Suppressor macrophage treated with lipopolysaccharide for 1 hour (primary cell): ENCODE results near the gene PSMD13.

Experiments used
- DNase-seq, 3 donors: peaks; one replicate each; pipeline ENCODE4 v3.0.0-alpha.2; 2020 to 2022

The PSMD13 gene

DNA sequence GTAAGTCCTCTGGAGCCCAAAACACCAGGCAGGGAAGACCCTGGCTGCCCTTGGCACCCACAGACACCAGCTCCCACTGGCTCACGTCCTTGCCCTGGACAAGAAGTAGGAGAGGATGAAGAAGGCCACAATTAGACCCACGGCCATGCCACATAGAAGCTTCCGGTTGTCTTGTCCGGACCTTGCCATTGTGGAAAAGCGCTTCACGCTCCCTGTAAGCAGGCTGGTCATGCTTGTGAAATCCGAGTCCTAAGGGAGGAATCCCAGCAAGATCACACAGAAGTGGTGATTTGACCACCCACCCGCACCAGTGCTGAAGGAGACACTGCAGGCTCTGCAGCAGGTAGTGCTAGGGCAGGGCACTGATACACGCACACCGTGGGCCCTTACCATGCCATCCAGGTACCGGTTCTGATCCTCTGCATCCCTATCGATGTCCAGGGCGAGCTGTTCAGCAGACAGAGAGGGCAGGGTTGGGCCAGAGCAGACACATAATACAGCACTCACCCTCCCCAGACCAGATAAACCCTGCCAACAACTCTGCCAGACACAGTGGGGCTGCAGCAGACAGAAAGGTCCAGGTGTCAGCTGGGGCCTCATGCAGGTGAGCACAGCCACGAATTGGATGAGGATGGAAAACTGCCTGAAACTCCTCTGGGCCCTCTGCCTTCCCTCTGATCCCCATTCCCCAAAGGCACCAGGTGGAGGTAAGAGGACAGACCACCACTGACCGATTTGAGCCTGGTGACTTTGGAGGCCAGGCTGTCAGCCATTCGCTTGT is 31.4 kb upstream of the PSMD13 start:
- no peak for DNase-seq

DNA sequence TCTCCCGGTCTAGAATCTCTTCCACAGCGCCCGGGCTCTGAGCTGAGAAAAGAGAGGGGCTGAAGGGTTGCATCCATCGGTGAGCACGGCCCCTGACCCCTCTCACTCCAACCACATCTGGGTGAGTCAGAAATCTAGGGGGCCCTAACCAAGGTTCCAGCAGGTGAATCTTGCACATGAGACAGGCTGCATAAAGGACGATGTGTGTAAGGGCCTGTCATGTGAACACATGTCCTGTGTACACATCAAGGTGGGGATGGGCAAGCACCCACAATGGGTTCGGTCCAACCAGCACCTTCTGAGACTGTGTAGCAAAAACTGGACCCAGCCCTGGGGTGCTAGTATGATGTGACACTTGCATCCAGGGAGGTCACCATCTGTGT is 30.8 kb upstream of the PSMD13 start:
- no peak for DNase-seq

DNA sequence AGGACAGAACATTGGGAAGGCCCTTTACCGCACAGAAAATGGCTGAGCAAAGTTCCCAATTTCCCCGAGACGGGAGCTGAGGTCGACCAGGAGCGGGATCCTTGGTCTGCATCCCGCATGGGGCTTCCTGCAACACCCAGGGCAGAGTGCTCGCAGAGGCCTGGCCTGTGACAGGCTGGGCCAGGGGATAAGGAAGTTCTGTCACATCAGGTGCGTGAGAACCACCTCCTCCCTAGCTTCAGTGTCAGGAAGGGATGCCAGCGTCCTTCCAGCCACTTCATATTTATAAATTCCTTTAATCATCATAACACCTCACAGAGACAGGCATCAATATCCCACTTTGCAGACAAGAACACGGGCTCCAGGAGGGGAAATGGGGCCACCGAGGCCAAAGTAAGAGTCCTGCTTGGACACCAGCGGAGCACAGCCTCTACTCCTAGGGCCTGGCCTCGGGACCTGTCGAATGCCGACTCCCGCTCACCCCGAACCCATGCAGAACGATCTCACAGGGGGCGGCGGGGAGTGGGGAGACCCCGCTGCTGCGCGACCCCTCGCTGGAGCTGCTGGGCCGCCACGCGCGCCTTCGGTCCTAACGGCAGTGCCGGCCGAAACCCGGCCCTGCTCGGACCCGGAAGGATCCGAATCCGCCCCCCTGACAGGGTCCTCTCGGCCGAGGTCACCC is 30.1 kb upstream of the PSMD13 start:
- DNase-seq, result peak; percentile 27 to 44 (median 32)

DNA sequence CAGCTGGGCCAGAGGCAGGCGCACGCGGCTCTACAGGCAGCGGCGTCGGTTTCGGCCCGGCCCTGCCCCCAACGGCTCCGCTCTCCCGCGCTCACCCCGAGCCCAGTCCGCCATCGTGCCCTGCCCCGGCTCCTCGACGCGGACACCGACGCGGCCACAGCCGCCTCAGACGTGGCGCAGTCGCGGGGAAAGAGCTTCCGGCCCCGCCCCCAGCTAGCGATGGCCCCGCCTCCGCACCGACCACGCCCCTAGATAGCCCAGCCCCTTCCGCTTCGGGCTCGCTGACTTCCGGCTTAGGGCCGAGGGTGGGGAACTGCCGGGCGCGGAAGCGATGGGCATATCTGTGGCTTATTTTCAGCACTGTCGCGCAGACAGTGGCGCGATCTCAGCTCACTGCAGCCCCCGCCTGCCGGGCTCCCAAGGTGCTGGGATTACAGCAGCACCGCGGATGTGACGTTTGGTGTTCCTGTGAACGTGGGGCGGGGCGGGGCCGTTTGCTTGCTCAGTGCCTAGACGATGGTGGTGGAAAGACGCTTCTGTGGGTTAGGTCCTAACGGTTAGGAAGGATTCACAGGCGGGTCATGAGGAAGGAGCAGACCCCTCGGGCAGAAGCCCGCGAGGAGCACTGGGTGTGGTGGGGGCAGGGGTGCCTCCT is 29.4 kb upstream of the PSMD13 start, which contains the start of the genes BET1L and RIC8A:
Gene BET1L (minus strand): TSS at position 192 of the 655 bp plus-strand sequence. CDS start 78 bp downstream, at position 114.
Gene RIC8A (plus strand): TSS at position 501 of the 655 bp plus-strand sequence. CDS start 1,147 bp downstream, outside the sequence.
- DNase-seq, result peak; percentile 98 to 99 (median 98)

DNA sequence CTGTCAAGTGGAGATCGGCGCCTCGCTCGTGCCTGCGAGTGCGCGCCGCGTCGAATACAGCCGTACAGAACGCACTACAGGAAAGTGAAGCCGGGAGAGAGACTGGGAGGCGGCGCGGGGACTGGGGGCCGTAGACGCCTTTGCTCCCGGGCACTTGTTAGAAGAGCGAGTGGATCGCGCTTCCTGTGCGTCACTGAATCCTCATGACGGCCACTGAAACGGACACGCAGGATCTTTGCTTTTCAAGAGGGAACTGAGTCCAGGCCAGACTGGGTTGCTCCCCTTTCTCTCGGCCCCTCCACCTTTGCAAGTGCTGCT is 29.0 kb upstream of the PSMD13 start:
- DNase-seq, result peak; percentile 69 to 77 (median 74)

DNA sequence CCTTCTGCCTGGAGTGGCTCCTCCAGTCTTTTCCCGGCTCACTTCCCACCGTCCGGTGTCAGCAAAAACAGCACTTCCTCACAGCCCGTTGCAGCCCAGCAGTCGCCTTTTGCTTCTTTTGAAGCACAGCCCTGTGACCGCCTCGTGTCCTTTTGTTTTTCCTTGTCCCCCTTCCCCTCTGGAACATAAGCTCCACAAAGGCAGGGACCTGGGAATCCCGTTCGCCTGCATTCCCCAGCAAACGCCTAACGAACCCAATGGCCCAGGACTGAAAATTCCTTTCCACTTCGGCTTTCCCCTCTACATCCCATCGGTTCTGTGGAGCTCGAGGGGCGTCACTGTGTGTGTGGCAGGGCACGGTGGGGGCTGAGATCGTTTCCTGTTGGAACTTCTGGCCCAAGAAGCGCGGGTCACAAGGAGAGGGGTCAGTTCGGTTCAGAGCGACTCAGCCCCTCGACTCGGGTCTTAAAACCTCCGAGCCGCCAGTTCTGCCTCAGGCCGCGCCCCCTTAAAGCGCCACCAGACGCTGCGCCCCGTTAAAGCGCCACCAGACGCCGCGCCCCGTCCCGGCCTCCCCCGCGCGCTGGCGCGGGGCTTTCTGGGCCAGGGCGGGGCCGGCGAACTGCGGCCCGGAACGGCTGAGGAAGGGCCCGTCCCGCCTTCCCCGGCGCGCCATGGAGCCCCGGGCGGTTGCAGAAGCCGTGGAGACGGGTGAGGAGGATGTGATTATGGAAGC is 28.4 kb upstream of the PSMD13 start:
- peak; percentile 88 to 97 (median 93) for DNase-seq

DNA sequence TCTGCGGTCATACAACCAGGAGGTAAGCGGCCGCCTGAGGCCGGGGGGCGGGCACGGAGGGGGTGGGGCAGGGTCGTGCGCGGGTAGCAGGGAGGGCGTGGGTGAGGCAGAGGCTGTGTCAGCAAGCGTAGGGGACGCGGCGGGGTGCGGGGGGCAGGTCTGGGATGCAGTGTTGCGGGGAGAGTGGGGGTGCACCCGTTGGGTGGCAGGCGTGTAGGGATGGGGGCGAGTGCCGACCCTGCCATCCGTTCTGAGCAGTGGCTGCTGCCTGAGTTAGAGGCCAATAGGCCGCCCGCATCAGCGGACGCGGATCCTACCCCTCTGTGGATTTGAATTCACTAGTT is 27.9 kb upstream of the PSMD13 start:
- peak in 1 of 3 donors; percentile 19 for DNase-seq

DNA sequence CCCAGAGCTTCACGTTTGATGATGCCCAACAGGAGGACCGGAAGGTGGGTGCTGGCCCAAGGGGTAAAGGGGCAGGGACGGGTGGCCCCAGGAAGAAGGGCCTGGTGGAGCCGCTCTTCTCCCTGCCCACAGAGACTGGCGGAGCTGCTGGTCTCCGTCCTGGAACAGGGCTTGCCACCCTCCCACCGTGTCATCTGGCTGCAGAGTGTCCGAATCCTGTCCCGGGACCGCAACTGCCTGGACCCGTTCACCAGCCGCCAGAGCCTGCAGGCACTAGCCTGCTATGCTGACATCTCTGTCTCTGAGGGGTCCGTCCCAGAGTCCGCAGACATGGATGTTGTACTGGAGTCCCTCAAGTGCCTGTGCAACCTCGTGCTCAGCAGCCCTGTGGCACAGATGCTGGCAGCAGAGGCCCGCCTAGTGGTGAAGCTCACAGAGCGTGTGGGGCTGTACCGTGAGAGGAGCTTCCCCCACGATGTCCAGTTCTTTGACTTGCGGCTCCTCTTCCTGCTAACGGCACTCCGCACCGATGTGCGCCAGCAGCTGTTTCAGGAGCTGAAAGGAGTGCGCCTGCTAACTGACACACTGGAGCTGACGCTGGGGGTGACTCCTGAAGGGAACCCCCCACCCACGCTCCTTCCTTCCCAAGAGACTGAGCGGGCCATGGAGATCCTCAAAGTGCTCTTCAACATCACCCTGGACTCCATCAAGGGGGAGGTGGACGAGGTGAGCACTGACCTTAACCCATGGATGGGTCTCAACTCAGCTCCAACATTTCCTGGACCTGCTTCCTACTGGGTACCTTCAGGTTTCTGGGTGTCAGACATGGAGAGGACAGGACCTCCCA is 27.3 kb upstream of the PSMD13 start:
- DNase-seq, result peak in 2 of 3 donors; percentile 9 to 67

DNA sequence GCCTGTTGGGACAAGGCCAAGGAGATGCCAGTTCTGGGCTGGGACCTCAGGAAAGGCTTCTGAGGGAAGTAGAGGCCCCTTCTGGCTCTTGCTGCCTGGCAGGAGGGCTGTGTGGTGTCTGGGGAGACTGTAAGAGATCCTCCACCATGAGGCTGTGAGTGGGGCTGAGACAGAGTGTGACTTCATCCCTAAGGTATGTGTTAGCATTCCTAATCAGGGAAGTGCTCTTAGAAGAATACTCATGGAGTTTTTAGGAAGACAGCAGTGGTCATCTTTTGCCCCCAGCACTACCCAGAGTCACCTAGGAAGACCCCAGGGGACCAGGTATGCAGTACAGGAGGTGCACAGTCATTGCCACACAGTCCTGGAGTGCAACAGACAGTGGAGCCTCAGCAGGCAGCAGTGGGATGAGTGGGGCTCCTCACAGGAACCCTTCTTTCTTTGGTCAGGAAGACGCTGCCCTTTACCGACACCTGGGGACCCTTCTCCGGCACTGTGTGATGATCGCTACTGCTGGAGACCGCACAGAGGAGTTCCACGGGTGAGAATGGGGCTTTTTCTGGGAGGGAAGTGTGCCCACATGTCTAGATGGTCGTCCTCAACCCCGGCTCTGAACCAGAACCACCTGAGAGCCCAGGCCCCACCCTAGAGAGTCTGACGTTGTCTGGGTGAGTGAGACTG is 26.5 kb upstream of the PSMD13 start:
- DNase-seq, result no peak

DNA sequence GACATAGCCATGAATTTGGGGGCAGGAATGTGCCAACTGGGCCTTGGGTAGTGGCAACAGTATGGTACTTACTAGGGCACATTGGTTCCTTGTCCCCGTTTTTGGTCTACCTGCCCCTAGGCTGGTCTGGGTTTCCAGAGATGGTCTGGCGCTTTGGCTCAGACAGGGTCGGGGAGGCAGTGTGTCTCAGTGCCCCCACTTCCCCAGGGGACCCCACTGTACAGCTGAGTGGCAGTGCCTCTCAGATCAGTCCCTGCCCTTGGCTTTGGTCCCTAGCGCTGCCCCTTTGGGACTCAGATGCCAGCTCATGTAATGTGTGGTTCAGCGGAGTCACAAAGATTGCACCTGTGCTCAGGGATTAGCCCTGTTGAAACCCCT is 26.0 kb upstream of the PSMD13 start:
- DNase-seq, result no peak

DNA sequence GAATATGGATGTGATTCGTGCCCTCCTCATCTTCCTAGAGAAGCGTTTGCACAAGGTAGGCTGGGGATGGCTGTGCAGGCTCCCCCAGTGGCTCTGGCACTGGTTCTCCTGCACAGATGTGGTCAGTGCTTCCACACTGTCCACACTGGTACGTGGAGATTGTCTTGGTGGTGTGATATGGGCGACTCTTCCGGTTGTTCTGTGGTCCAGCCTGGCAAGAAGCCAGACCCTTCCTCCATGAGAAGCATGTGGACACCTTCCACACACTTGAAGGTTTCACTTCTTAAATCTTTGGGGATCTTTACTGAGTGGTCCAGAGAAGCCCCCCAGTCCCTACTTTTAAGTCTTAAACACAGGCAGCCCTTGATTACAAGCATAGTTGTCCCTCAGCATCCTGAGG is 25.5 kb upstream of the PSMD13 start:
- no peak for DNase-seq

DNA sequence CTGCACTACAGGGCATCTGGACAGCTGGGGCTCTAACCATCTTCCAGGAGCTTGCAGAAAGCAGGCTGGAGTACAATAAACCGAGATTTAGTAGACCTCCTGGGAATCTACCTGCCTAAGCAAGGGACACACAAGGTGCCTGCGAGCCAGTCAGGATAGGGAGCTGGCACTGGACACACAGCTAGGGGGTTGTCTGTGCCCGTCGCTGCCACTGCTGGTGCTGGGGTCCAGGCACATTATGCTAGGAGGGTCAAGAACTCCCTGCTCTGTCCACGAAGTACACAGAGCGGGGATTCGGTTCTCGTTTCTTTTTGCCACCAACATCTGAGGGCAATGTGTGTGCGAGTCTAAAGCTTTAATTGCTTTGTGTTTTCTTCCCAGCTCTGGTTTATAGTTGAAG is 25.0 kb upstream of the PSMD13 start:
- DNase-seq, result no peak

DNA sequence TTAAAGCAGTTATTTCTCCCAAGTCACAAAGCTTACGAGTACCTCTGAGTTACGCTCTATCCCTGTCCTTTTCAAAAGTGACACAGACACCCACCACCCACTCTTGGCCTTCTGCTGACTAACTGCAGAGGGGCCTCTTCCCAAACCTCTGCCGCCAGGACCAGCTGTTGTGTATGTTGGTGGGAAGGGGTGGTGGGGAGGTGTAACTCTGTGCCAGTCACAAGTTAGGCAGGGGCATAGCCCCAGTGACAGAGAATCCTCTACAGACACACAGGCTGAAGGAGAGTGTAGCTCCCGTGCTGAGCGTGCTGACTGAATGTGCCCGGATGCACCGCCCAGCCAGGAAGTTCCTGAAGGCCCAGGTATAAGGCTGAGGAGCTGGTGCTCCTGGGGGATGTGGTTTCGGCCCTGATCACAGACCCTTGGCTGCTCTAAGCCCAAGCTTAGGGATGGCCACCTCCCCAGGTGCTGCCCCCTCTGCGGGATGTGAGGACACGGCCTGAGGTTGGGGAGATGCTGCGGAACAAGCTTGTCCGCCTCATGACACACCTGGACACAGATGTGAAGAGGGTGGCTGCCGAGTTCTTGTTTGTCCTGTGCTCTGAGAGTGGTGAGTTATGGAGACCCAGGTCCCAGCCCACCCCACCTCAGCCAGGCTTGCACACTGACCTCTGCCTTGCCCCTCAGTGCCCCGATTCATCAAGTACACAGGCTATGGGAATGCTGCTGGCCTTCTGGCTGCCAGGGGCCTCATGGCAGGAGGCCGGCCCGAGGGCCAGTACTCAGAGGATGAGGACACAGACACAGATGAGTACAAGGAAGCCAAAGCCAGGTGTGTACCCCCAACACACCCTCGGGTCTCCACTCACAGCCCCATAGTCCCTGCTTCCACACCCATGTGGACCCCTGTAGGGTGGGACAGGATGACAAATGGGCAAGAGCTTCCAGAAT is 24.4 kb upstream of the PSMD13 start:
- DNase-seq, result no peak

DNA sequence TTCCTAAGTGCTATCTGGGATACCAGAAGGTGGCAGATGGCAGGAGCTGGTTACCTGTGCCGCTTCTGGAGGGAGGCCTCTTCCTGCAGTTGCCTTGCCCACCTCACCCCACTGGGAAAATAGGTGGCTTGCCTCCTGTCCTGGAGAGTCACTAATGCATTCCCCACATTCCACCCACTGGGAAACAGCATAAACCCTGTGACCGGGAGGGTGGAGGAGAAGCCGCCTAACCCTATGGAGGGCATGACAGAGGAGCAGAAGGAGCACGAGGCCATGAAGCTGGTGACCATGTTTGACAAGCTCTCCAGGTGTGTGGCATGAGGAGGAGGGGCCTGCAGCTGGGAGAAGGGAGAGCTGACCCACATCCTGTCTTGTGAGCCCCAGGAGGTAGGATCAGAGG is 23.7 kb upstream of the PSMD13 start:
- no peak for DNase-seq

DNA sequence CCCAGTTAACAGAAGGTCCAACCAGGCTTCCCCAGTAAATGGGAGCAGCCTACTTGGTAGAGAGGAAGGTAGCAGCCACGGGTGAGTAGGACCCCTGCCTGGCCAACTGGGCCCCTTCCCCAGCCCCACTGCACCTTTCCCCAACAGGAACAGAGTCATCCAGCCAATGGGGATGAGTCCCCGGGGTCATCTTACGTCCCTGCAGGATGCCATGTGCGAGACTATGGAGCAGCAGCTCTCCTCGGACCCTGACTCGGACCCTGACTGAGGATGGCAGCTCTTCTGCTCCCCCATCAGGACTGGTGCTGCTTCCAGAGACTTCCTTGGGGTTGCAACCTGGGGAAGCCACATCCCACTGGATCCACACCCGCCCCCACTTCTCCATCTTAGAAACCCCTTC is 22.7 kb upstream of the PSMD13 start:
- DNase-seq, result no peak

DNA sequence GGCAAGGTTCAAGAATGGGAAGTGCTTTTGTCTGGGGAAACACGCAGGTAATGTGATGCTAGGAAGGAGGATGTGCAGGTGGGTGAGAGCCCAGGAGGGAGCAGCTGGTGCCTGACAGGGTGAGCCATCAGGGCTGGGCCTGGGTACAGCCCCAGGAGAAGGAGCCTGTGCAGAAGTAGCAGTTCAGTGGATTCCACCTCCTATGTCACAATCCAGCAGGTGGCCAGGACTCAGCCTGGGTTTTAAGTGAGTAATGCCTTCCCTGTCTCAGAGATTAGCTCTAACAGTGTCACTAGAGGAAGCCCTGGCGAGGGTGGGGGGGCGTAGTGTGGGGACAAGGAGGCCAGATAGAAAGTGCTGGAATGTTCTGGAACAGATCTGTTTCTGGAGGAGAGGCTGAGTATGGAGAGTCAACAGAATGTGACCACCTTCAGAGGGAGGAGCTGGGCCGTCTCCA is 21.2 kb upstream of the PSMD13 start:
- no peak for DNase-seq

DNA sequence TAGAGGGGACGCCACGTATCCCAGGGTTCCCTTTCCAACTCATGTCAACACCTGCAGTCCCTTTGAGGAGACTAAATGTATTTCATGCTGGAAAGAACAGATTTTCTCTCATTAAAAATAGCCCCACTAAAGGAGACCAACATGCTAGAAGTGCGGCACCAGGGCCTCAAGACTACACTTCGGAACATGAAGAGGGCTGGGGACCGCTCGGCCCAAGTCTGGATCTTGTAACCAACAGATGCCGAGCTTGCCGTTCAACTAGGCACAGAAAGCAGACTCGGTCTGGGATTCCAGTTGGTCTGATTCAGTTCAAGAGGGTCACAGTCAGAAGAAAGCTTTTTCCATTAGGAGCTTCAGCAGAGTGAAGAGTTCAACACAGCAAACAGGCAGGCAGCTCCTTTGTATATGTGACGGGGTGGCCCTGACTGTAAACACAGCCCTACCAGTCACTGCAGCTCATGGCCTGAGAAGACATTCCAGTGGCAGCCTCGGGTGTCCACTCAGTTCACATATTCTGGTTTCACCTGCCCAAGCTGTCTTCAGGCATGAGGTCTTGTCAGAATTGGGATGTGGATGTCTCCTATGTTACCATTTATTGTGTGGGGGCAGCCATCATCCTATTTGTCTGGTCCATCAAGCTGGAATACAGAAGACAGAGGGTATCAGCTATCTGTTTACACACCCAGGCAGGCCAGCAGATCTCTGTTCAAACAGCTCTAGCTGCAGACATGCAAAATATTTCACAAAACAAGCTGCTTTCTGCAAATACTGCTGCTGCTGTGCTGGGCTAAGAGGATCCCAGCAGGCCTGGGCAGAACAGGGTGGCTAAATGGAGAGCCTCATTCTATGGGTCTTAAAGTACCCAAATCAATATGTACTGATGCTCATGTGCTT is 20.4 kb upstream of the PSMD13 start:
- DNase-seq, result no peak

DNA sequence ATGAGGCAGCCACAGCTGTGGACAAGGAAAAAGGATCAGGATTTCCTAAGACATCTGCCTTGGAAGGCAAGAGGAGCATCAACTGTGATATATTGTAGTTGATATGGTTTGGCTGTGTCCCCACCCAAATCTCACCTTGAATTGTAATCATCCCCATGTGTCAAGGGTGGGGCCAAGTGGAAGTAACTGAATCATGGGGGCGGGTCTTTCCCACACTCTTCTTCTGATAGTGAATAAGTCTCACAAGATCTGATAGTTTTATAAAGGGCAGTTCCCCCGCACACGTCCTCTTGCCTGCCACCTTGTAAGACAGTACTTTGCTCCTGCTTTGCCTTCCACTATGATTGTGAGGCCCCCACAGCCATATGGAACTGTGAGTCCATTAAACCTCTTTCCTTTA is 19.1 kb upstream of the PSMD13 start:
- DNase-seq, result peak in 1 of 3 donors; percentile 18
